Body of pancreas (tissue), 4 donors: Measurements from ENCODE around the gene DNAH7. TPM values are rescaled to one million over a fixed set of nuclear protein-coding genes. Genes with fewer than 3 reads are reported as not detected.

Experiments
- ATAC-seq: fragments of 150-250 bp; one replicate; pipeline ENCODE4 v1.9.1; 2016
- DNase-seq, 4 donors: peaks; one replicate each; pipeline ENCODE4 v3.0.0-alpha.2; 2019
- H3K27ac ChIP-seq, 4 donors: fragments of 200-600 bp; sonication (generic); 1 replicate in 3 of 4; 2 replicates in 1 of 4; pipeline versions ENCODE4 v1.5.1 to v1.6.1; 2016 to 2019; ENCODE audit warnings: mild to moderate bottlenecking in 1 of 4, mixed read lengths in 1 of 4, moderate library complexity in 1 of 4
- H3K27me3 ChIP-seq, 2 donors: fragments of 200-600 bp; sonication (generic); one replicate each; pipeline ENCODE4 v1.6.0; 2016; ENCODE audit warnings: mild to moderate bottlenecking in 1 of 2
- H3K36me3 ChIP-seq, 2 donors: fragments of 200-600 bp; sonication (generic); replicated peaks in 1 of 2; 2 replicates each; pipeline ENCODE4 v1.5.1; 2016; ENCODE audit warnings: low read depth in 2 of 2; ENCODE audit not compliant: insufficient read depth in 1 of 2
- H3K4me1 ChIP-seq: fragments of 200-600 bp; sonication (generic); one replicate; pipeline ENCODE4 v1.6.0; 2016
- H3K4me3 ChIP-seq, 2 donors: fragments of 200-600 bp; sonication (generic); 1 replicate in 1 of 2; 2 replicates in 1 of 2; pipeline ENCODE4 v1.5.1; 2016 to 2019
- H3K9me3 ChIP-seq, 3 donors: fragments of 200-600 bp; sonication (generic); 1 replicate in 2 of 3; 2 replicates in 1 of 3; pipeline ENCODE4 v1.5.1; 2016
- CTCF ChIP-seq, 7 experiments: fragments of 450-650 bp in 4 of 7; fragments of 200-600 bp in 3 of 7; sonication (generic) in 3 of 7; IDR thresholded peaks; one replicate each; pipeline ENCODE4 v1.5.1; 2016 to 2019; ENCODE audit warnings: antibody characterized with exemption in 7 of 7
- POLR2A ChIP-seq, 3 donors: fragments of 450-650 bp; IDR thresholded peaks; one replicate each; pipeline ENCODE4 v1.6.1; 2016; ENCODE audit warnings: antibody characterized with exemption in 3 of 3, mild to moderate bottlenecking in 2 of 3
- WGBS, 2 donors: methylation state at CpG; one replicate each; pipeline ENCODE4 v1.1.5; 2017; 5-methylcytosine and 5-hydroxymethylcytosine counted together
- intact Hi-C: fragments of 100-400 bp; cut with DNase I; formaldehyde crosslinking; loops from one replicate; pipeline ENCODE4 v1.15.1; 2023
- total RNA-seq, 2 donors: library from RNA; depleted of rRNA; stranded (reverse); fragments of >200 nt; gene quantifications; one replicate each; pipeline ENCODE4 v1.1.0, GENCODE V29; 2016

The DNAH7 gene
- total RNA-seq, 2 donors from 2014 or later: 7.8 to 11.2 TPM

- ATAC-seq (no peak), DNase-seq (no peak)
- H3K27me3 ChIP-seq: no peaks in the 10 kb centered on the region
- no peak overlapping the region for H3K27ac ChIP-seq
- no peaks in the 10 kb centered on the region for H3K9me3 ChIP-seq
- H3K36me3 ChIP-seq: peaks cover 0 to 7% of the 10 kb centered on the region in 2 donors
- TF ChIP-seq CTCF (IDR thresholded peaks at IDR 0.05): no peak
- no peak for TF ChIP-seq POLR2A (IDR thresholded peaks at IDR 0.05)
- no peaks in the 10 kb centered on the region for H3K4me1 ChIP-seq
- H3K4me3 ChIP-seq: no peak overlapping the region
- WGBS, 2 donors: 92 to 97% methylated on average over 4 of the region's 4 CpGs
- intact Hi-C loops: no loop called here
Observed at GRCh38 chr2:195716466-195716865, 352.2 kb downstream of the DNAH7 start.

- Histone ChIP-seq H3K27ac (no peak overlapping the region), H3K4me1 (no peaks in the 10 kb centered on the region), H3K36me3 (peaks cover 0 to 11% of the 10 kb centered on the region in 2 donors), H3K27me3 (no peaks in the 10 kb centered on the region), H3K9me3 (no peaks in the 10 kb centered on the region), H3K4me3 (no peak overlapping the region)
- intact Hi-C loops: no loop called here
- DNase-seq: no peak
- TF ChIP-seq CTCF (IDR thresholded peaks at IDR 0.05) (no peak), POLR2A (IDR thresholded peaks at IDR 0.05) (no peak)
- no peak for ATAC-seq
Observed at GRCh38 chr2:195711478-195711877, 357.2 kb downstream of the DNAH7 start.

GRCh38 chr2:195709901-195710806 is 358.5 kb downstream of the DNAH7 start:
- intact Hi-C loops: no loop called here
- Histone ChIP-seq H3K4me3 (no peak overlapping the region), H3K27me3 (no peaks in the 10 kb centered on the region), H3K4me1 (no peaks in the 10 kb centered on the region), H3K36me3 (peaks cover 0 to 11% of the 10 kb centered on the region in 2 donors), H3K27ac (no peak overlapping the region), H3K9me3 (no peaks in the 10 kb centered on the region)
- TF ChIP-seq POLR2A (IDR thresholded peaks at IDR 0.05): no peak
- TF ChIP-seq CTCF (IDR thresholded peaks at IDR 0.05): no peak
- 73 to 78% methylated on average over 2 of the region's 2 CpGs for WGBS, 2 donors
- ATAC-seq (no peak), DNase-seq (no peak)

DNA sequence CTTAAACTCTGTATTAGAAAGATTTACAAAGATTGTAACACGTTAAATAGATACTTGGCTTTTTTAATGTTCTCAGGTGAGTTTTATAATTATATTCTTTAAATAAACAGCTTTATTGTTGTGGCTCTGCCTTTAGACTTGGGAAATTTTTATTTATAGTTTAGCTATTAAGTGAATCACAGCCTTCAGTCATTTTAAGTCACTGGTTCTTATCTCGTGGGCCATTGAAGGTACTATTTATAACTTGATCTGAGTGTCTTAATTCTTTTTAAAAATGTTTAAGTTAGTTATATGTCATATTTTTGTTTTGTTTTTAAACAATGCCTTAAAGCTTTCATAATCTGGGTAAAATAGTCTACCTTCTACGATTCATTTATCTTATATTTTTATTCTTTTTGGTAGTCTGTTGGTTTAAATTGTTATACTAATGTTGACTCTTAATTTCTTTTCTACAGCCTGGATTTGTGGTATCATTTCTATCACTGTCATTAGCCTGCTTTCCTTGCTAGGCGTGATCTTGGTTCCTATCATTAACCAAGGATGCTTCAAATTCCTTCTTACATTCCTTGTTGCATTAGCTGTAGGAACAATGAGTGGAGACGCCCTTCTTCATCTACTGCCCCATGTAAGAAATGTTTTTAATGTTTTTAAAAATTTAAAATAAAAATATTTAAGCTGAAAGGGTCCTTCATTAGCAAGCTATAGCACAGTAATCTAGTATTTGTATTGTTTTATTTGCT is 362.3 kb downstream of the DNAH7 start:
- H3K27me3 ChIP-seq: no peaks in the 10 kb centered on the region
- TF ChIP-seq POLR2A (IDR thresholded peaks at IDR 0.05) (no peak), CTCF (IDR thresholded peaks at IDR 0.05) (no peak)
- H3K9me3 ChIP-seq: no peaks in the 10 kb centered on the region
- intact Hi-C loops: no loop called here
- DNase-seq (no peak), ATAC-seq (no peak)
- no peak overlapping the region for H3K4me3 ChIP-seq
- peaks cover 0 to 4% of the 10 kb centered on the region in 2 donors for H3K36me3 ChIP-seq
- H3K27ac ChIP-seq: no peak overlapping the region
- 81 to 82% methylated on average over 5 of the region's 5 CpGs for WGBS, 2 donors
- no peaks in the 10 kb centered on the region for H3K4me1 ChIP-seq
